GM21737 (cell line): ENCODE data around the gene KDM4D.
"Not testable (repeated sequence)": the region's sequence is repeated elsewhere in the genome, so short reads cannot be mapped to it uniquely, and the experiment has no call there.

Experiments used
- ATAC-seq: cut with Tn5 transposase; IDR thresholded peaks from one replicate; pipeline ENCODE4 v1.9.1; 2021; ENCODE audit warnings: mild to moderate bottlenecking, moderate library complexity; ENCODE audit not compliant: unreplicated experiment

Gene KDM4D

DNA sequence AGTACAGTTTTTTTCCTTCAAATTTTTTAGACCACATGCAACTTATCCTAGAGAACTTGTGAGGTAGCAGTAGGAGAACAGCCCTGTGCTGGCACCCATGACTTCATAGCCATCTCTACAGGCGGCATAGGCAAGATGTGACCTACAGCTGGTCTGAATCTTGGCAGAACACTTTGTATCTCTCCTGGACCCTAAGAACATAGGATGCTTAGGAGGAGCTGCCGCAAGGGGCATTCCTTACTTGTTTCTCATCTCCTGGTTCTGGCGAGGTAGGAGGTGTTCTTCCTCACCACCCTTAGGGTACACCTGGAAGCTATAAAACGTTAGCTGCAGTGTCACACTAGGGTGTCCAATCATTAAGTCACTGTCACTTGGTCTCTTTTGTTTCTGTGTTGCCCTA is 16.5 kb upstream of the KDM4D start:
- no peak for ATAC-seq

DNA sequence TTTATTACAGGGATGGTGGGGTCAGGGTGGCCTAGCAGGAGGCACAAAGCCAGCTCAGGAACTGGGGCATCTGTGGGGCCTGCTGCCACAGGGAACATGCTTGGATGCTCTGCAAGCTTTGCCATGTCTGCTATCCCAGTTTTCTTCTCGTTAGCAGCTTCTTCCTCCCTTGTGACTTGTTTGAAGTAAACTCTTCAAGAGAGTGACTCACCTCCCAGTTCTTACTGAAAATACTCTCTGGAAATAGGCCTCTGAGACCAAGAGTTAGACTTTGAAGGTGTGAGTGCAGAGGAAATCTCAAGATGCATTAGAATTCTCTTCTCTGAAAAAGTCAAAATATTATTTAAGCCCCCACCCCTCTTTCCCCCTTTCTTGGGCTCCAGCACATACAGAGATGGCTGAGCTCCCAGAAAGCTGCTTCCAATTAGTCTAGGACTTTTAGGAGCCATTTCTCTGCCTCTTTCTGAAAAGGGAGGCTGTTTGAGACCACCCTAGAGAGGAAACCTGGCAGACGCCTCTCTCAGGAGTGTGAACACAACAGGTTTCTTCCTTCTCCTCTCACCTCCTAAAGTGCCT is 15.3 kb upstream of the KDM4D start:
- no peak for ATAC-seq

DNA sequence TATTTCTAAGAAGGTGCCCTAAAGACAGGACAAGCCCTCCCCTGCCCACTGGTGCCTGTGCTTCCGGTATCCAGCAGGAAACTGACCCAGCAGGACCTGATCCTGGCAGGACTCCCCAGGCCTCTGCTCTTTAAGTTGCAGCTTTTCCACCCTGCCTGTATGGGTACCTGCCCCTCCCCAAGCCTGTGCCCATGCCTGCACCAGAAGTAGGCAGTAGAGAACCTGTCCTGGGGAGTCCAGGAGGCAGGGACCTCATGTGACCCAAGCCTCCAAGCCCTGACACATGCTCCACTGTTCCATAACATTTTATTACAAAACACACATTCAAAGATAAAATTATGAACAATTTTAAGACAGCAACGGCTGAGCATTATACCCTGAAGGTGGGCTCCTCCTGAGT is 14.3 kb upstream of the KDM4D start:
- ATAC-seq, result no peak

DNA sequence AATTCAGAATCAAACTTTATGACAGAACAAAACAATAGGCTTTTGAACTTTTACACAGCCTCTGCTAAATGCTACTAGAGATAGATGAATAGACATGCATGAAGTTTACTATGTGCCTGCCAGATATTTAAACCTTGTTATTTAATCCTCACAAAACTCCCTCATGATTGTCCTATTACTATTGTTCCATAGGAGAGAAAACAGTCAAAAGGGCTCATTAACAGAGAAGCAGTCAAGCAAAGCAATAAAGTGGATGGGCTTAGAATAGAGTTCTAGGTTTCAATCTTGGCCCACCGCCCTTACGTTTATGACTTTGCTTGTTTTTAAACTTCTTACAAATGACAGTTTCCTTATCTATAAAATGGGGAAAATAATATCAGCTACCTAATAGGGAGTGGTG is 13.0 kb upstream of the KDM4D start:
- no peak for ATAC-seq

DNA sequence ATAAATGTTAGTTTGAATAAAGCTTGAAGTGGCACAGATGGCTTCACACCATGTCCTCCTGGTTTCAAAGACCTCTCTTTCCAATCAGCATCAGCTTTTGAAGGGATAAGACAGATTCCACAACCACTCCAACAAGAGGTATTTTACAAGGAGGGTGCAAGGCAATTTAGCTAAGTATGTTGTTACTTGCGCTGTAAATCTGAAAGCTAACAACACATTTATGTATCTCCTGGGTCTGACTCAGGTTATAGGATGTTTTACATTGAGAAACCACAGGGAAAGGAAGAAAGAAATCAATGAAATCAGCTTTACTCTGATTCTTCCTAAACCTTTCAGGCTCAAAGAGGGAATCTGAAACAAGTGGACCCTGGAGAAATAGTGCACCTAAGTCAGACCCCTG is 12.3 kb upstream of the KDM4D start:
- ATAC-seq, result no peak

DNA sequence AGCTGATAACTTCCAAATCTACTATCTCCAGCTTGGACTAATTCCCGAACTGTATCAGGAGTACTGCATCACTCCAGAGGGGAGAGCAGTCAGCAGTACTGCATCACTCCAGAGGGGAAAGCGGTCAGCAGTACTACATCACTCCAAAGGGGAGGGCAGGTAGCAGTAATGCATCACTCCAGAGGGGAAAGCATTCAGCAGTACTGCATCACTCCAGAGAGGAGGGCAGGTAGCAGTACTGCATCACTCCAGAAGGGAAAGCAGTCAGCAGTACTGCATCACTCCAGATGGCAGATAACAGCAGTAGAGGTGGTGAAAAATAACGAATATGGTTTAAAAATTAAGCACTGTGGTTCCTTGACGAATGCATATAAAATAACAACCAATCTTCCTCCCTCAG is 8.6 kb upstream of the KDM4D start:
- ATAC-seq, result no peak

DNA sequence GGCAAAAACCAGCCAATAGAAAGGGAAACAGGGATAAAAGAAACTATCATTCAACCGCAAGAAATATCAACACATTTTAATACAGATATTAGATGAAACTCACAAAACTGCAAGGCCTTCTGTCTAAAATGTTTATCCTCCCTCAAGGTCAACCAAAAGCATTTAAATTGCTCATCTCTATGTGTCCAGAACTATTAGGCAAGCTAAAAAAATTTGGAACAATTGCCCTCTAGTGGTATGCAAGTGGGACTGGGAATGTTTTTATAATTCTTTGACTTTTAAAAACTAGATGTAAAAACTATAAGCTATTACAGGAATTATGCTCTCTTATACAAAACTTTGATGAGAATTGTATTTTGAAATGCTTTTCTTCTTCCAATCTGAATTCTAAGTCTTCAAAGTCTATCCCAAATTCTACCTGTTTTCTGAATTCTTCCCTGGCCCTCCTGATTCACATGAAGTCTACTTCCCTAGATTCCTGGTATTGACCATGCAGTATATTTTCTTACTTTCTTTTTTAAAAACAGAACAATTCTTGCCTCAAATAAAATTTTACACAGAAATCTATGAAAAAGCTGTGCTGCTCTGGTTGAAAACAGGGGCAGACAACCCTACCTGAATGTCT is 5.1 kb upstream of the KDM4D start:
- ATAC-seq, result no peak

DNA sequence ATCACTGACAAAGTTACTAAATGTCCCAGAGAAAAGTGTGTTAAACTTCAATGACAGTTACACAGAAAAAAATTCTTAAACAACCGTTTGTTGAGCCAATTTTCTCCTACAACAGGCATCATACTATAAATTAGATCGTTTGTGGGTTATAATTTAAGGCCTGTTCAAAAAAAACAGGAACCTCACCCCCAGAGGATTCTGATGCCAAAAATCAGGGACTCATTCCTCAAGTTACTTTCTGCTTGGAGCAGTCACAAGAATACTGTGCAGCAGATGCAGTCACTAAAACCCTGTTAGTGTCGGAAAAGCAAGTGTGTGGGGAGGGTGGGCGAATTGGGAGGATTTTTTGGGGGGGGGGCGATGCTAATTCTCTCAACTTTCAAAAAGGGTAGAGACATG is 810 bp upstream of the KDM4D start:
- no peak for ATAC-seq

DNA sequence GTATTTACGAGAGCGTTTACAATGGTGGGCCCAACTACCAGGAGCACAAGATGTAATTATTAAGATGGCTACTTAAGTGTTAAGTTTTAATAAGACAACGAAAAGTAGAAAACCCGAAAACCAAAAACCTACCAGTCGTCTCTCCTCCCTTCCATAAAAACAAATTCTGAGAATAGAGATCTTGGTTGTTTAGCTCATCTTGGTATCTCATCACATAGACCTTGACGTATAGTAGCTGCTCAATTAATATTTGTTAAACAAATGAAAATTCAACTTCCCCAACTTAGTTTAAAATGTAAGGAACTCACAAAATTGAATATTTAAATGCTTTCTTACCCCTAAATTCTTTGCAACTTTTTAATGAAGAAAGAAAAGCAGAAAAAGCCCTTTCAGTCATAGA is 669 bp downstream of the KDM4D start:
- ATAC-seq, result no peak

DNA sequence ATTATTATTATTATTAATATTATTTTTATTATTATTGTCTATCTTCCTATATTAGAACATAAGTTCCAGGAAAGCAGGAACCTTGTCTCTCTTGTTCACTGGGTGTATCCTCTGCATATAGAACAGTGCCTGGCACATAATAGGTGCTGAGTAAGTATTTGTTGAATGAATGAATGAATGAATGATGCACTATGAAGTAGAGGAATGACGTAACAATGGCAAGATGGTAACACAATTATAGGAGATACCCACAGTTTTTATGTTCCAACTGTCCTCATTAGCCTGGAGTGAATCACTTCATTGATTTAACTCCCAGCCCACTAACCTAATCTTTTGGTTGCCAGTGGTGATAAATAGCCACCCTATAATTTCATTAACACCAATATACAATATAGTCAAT is 2.1 kb downstream of the KDM4D start:
- ATAC-seq, result no peak

DNA sequence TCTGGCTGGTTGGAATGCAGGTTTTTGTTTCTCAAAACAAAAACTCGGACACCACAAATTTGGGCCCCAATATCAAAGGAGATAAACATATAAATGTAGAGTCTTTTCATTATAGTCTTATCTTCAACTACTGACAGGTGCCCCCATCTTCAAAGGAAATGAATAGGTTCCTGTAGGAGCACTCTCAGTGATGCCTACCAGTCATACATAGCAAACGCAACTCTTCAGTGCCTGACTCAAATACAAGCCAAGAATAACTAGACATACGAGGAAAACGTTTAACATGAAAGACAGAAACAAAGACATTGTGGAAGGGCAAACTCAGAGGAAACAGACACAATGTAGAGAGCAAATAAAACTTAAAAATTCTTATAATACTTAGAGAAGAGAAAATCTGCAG is 13.9 kb downstream of the KDM4D start:
- ATAC-seq, result no peak

DNA sequence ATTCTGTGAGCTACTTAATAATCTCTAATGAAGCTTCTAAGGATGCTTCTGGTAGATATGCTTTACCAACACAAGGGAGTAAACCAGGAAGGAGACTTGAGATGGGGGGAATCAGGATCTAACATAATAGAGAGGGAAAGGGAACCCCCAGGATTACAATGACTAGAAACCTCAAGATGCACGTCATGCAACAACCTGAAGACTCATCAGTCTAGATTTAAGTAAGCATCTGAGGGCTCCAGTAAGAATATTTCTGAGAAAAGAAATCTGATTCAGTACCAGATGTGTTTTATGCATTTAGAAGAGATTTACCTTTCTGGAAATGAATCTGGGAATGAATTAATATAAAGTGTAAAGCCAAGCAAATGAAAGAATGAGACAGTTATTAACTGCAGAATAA is 15.2 kb downstream of the KDM4D start:
- ATAC-seq, result no peak

DNA sequence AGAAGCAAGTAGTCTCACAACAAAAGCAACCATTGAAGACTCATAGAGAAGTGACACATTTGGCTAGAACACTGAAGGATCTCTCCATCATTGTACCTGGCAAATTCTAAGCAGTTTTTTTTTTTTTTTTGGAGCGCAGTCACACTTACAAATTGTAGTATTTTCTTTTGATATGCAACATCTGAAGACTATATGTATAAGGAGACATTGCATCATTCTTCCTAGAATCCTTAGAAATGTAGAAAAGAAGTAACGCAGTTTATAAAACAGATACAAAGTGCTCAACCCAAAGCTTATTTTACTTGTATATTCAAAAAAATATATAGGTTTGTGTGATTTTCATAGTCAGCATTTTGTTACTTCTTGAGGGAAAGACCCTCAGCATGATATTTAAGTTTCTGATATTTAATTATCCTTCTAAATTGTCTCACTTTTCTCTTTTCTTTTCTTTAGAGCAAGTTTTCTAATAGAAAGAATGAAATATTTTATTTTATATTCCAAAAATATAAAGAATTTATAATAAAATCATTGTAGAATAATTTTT is 20.0 kb downstream of the KDM4D start:
- ATAC-seq, result no peak

DNA sequence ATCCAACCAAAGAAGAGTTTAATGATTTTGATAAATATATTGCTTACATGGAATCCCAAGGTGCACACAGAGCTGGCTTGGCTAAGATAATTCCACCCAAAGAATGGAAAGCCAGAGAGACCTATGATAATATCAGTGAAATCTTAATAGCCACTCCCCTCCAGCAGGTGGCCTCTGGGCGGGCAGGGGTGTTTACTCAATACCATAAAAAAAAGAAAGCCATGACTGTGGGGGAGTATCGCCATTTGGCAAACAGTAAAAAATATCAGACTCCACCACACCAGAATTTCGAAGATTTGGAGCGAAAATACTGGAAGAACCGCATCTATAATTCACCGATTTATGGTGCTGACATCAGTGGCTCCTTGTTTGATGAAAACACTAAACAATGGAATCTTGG is 23.9 kb downstream of the KDM4D start:
- no peak for ATAC-seq

DNA sequence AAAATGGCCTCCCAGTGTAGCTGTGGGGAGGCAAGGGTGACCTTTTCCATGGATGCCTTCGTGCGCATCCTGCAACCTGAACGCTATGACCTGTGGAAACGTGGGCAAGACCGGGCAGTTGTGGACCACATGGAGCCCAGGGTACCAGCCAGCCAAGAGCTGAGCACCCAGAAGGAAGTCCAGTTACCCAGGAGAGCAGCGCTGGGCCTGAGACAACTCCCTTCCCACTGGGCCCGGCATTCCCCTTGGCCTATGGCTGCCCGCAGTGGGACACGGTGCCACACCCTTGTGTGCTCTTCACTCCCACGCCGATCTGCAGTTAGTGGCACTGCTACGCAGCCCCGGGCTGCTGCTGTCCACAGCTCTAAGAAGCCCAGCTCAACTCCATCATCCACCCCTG is 24.8 kb downstream of the KDM4D start:
- no peak for ATAC-seq

DNA sequence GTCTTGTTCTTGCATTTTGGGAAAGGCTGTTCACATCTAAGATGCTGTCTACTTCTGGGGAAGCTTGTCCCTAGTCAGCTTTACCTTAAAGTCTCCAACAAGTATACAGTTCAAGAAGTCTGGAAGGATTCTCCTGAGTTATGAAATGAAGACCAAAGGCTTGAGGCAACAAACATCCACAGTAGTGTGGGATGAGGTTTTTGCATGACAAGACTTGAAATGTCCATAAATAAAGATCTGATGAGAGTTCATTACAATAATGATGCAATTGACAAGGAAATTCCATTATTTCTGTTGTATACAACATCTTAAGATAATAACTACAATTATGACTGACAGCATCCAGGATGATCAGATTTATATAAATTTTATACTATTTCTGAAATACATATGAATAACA is 30.2 kb downstream of the KDM4D start:
- no peak for ATAC-seq

DNA sequence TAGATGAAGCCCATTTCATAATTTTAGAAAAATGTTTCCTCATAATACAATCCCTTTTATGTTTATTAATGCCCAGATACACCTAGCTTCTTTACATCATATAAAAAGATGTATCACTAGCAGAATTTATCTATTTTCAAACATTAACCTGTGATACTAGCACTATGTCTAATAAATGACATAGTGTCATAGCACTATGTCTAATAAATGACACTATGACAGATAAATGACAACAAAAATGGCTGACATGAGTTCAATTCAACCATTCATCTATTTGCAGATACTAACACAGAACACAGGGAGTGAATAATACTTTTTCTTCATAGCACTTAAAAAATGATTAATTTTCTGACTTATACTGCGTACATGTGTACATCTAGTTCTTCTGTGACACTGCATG is 32.1 kb downstream of the KDM4D start:
- ATAC-seq, result no peak

DNA sequence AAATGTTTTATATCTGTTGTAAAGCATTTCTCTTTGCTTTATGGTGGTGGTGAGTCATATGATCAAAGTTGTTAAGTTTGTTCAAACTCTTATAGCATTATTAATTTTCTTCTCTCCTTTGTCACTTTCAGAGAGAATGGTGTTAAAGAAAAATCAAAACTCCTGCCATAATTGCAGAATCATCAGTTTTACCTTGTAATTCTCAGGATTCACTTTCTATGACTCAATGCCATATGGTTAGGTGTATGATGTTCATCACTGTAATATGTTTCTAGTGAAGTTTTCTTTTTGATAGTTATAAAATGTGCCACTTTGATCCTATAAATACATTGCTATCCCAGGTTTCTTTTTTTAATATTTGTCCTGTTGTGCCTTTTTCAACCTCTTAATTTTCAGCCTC is 37.9 kb downstream of the KDM4D start:
- no peak for ATAC-seq

DNA sequence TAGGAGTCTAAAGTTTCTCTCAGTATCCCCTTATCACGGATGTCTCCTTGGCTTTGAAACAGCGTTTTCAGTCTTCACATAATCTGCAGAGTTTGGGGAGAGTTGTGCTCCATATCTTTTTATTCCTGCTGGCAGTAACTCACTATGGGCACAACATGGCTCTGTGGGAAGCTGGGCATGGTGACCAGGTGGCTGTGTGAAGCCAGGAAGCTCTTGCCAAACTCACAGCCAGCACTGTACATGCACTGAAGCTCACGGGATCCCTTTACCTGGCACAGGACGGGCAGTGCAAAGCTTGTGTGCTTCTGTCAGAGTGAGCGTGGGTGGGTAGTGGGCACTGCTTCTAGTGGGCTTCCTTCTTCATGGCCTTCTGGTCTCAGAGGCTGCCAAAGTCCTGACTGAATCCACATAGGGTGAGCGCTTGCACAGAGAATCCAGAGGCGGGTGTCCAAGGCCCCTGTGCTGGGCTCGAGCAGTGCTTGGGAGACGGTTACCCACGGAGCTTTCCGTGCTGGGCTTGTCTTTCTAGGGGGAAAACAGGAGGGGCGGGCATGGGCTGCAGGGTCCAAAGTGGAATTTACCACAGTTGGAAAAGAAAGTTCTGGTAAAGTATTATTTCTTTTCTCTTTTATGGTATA is 40.8 kb downstream of the KDM4D start:
- ATAC-seq, result no peak

DNA sequence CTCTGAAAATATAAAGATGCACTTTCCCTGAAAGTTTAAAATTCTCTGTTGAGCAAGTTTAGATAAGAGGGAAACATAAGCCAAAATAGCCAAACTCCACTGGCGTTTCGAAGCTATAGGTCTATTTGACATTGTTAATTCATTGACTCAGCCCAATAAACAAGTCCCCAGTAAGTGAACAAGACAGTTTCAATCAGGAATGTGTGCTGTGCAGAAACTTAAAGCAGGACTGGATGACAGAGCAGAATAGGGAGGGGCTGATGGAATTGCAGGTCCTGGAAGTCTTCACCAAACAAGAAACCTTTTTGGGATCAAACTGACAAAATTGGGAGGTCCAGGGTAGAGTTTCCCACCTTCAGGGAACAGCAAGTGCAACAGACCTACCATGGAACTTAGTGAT is 42.6 kb downstream of the KDM4D start:
- ATAC-seq, result no peak

DNA sequence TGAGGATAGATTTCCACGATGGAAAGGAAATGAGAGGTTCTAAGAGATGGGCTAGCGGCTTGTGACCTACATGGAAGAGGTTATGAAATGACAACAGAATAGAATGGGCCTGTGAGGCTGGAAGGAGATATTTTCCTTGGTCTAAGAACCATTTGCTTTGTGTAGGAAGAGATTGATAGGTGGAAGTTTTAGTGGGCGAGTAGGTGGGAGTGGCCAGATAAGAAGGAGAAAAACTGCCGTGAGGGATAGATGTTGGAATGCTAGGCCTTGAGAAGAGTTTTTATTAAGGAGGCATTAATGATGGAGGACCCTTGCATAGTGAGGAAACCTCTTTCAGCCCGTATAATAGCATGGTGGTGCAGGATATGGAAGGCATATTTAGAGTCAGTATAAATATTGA is 48.0 kb downstream of the KDM4D start:
- not testable (repeated sequence) for ATAC-seq

DNA sequence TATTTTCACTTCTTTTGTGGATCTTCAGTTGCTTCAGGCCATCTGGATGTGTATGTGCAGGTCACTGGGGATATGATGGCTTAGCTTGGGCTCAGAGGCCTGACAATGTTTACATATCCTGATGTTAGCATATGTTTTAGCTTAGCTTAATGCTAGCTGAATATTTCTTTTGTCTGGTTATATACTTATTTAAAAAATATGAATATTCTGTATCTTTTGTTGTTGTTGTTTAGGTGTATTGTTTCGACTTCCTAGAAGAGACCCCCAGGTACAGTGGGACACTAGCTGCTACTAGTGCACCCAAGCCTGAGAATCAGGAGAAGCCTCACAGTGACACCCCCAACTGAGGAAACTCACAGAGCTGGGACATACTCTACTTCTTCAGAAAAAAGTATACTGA is 51.4 kb downstream of the KDM4D start, which contains the start of gene KDM4E:
TSS of gene KDM4E (plus strand) at position 301 of the 400 bp plus-strand sequence. CDS start 300 bp downstream, outside the sequence.
- no peak for ATAC-seq
